HEK293 (cell line): Measurements from ENCODE around the gene LPCAT2.

Experiments used
- CTCF ChIA-PET: fragments of 350-600 bp; formaldehyde crosslinking; extraction: SDS; loops from one replicate; lab custom pipeline; 2021; ENCODE audit warnings: antibody characterized with exemption; lab: Yijun Ruan, JAX
- POLR2A ChIA-PET: fragments of 300-600 bp; formaldehyde crosslinking; extraction: SDS; loops from one replicate; lab custom pipeline; 2020; ENCODE audit warnings: antibody characterized with exemption, inconsistent platforms; lab: Yijun Ruan, JAX
- H3K27ac ChIP-seq: fragments of 200-500 bp; sonication (Bioruptor generic); 2 replicates; pipeline ENCODE4 v1.5.1; 2014; ENCODE audit warnings: low read depth, low read length, control low read depth, inconsistent platforms; ENCODE audit errors: extremely low read depth
- H3K36me3 ChIP-seq, 2 experiments: fragments of 200-500 bp in 1 of 2; sonication (Bioruptor generic) in 1 of 2; 1 replicate in 1 of 2; 2 replicates in 1 of 2; pipeline ENCODE4 v1.5.1; 2014 to 2017; ENCODE audit warnings: inconsistent platforms in 2 of 2, low read length in 2 of 2; ENCODE audit not compliant: control insufficient read depth in 2 of 2, insufficient read depth in 1 of 2
- H3K4me1 ChIP-seq: fragments of 200-500 bp; sonication (Bioruptor generic); 2 replicates; pipeline ENCODE4 v1.5.1; 2014; ENCODE audit warnings: mild to moderate bottlenecking, low read length, inconsistent platforms; ENCODE audit not compliant: control insufficient read depth, insufficient read depth
- H3K4me3 ChIP-seq: 2 replicates; pipeline ENCODE4 v1.5.1; 2011; ENCODE audit warnings: low read depth, mild to moderate bottlenecking, control low read depth, low read length, moderate library complexity
- H3K9me3 ChIP-seq: fragments of 200-500 bp; sonication (Bioruptor generic); 2 replicates; pipeline ENCODE4 v1.5.1; 2014; ENCODE audit warnings: low read depth, low read length, inconsistent platforms; ENCODE audit not compliant: control insufficient read depth, insufficient read depth
- EGR2 ChIP-seq: fragments of 450-650 bp; formaldehyde crosslinking; IDR thresholded peaks from 2 replicates; pipeline ENCODE4 v1.5.1; 2016; ENCODE audit warnings: low read depth, missing biosample characterization, missing genetic modification characterization
- GLIS1 ChIP-seq: fragments of 450-650 bp; formaldehyde crosslinking; IDR thresholded peaks from 2 replicates; pipeline ENCODE4 v1.5.1; 2016; ENCODE audit warnings: missing biosample characterization, missing genetic modification characterization
- GLIS2 ChIP-seq: fragments of 450-650 bp; formaldehyde crosslinking; IDR thresholded peaks from 2 replicates; pipeline ENCODE4 v1.5.1; 2016; ENCODE audit warnings: missing biosample characterization, missing genetic modification characterization
- HOXA7 ChIP-seq: sonication (generic); formaldehyde crosslinking; IDR thresholded peaks from 2 replicates; pipeline ENCODE4 v1.8.1; 2022; ENCODE audit warnings: missing genetic modification reagents, borderline replicate concordance
- MYNN ChIP-seq: fragments of 450-650 bp; formaldehyde crosslinking; IDR thresholded peaks from 2 replicates; pipeline ENCODE4 v1.5.1; 2016; ENCODE audit warnings: missing biosample characterization, missing genetic modification characterization, borderline replicate concordance
- PATZ1 ChIP-seq: fragments of 450-650 bp; formaldehyde crosslinking; IDR thresholded peaks from 2 replicates; pipeline ENCODE4 v1.5.1; 2016; ENCODE audit warnings: missing biosample characterization, missing genetic modification characterization
- PRDM1 ChIP-seq: fragments of 450-650 bp; formaldehyde crosslinking; IDR thresholded peaks from 2 replicates; pipeline ENCODE4; 2016; ENCODE audit warnings: missing biosample characterization, missing genetic modification characterization
- PRDM4 ChIP-seq: fragments of 450-650 bp; formaldehyde crosslinking; IDR thresholded peaks from 2 replicates; pipeline ENCODE4 v1.5.1; 2017; ENCODE audit warnings: missing biosample characterization, missing genetic modification characterization
- SETDB1 ChIP-seq: IDR thresholded peaks from one replicate; pipeline ENCODE4 v1.6.1; 2017; ENCODE audit warnings: mild to moderate bottlenecking, low read length, moderate library complexity, mixed read lengths; ENCODE audit not compliant: insufficient read length
- SP2 ChIP-seq: fragments of 450-650 bp; formaldehyde crosslinking; IDR thresholded peaks from 2 replicates; pipeline ENCODE4 v1.5.1; 2016; ENCODE audit warnings: missing biosample characterization, missing genetic modification characterization
- SP7 ChIP-seq: fragments of 450-650 bp; formaldehyde crosslinking; IDR thresholded peaks from 2 replicates; pipeline ENCODE4 v1.5.1; 2016; ENCODE audit warnings: missing biosample characterization, missing genetic modification characterization
- ZBTB1 ChIP-seq: fragments of 450-650 bp; formaldehyde crosslinking; IDR thresholded peaks from 2 replicates; pipeline ENCODE4 v1.5.1; 2016; ENCODE audit warnings: missing biosample characterization, missing genetic modification characterization
- ZBTB17 ChIP-seq: fragments of 450-650 bp; formaldehyde crosslinking; IDR thresholded peaks from 2 replicates; pipeline ENCODE4 v1.5.1; 2016; ENCODE audit warnings: missing biosample characterization, missing genetic modification characterization
- ZBTB26 ChIP-seq: fragments of 450-650 bp; formaldehyde crosslinking; optimal IDR thresholded peaks from 2 replicates; pipeline ENCODE3; 2016; ENCODE audit warnings: missing biosample characterization, mild to moderate bottlenecking, missing genetic modification characterization
- ZBTB6 ChIP-seq: fragments of 450-650 bp; formaldehyde crosslinking; IDR thresholded peaks from 2 replicates; pipeline ENCODE4 v1.5.1; 2017; ENCODE audit warnings: missing biosample characterization, missing genetic modification characterization
- ZBTB8A ChIP-seq: fragments of 450-650 bp; formaldehyde crosslinking; IDR thresholded peaks from 2 replicates; pipeline ENCODE4 v1.5.1; 2016; ENCODE audit warnings: missing biosample characterization, missing genetic modification characterization
- ZIC2 ChIP-seq: fragments of 450-650 bp; formaldehyde crosslinking; IDR thresholded peaks from 2 replicates; pipeline ENCODE4 v1.5.1; 2016; ENCODE audit warnings: missing biosample characterization, missing genetic modification characterization
- ZNF214 ChIP-seq: fragments of 450-650 bp; formaldehyde crosslinking; IDR thresholded peaks from 2 replicates; pipeline ENCODE4 v1.5.1; 2017; ENCODE audit warnings: missing biosample characterization, mild to moderate bottlenecking, missing genetic modification characterization, borderline replicate concordance
- ZNF335 ChIP-seq: fragments of 450-650 bp; formaldehyde crosslinking; conservative IDR thresholded peaks from 2 replicates; pipeline ENCODE4 v1.5.1; 2016; ENCODE audit warnings: missing biosample characterization, missing genetic modification characterization
- ZNF529 ChIP-seq: fragments of 450-650 bp; formaldehyde crosslinking; IDR thresholded peaks from 2 replicates; pipeline ENCODE4 v1.5.1; 2017; ENCODE audit warnings: missing genetic modification characterization, missing biosample characterization; ENCODE audit not compliant: insufficient replicate concordance
- ZNF580 ChIP-seq: fragments of 450-650 bp; formaldehyde crosslinking; IDR thresholded peaks from 2 replicates; pipeline ENCODE4 v1.5.1; 2016; ENCODE audit warnings: missing biosample characterization, missing genetic modification characterization
- ZNF654 ChIP-seq: fragments of 450-650 bp; formaldehyde crosslinking; IDR thresholded peaks from 2 replicates; pipeline ENCODE4 v1.5.1; 2016; ENCODE audit warnings: low read depth, missing biosample characterization, missing genetic modification characterization
- ZNF777 ChIP-seq: fragments of 450-650 bp; formaldehyde crosslinking; IDR thresholded peaks from 2 replicates; pipeline ENCODE4 v1.5.1; 2017; ENCODE audit warnings: missing biosample characterization, missing genetic modification characterization, borderline replicate concordance
- ZNF785 ChIP-seq: fragments of 450-650 bp; formaldehyde crosslinking; IDR thresholded peaks from 2 replicates; pipeline ENCODE4 v1.5.1; 2016; ENCODE audit warnings: missing biosample characterization, missing genetic modification characterization
- ZNF791 ChIP-seq: fragments of 450-650 bp; formaldehyde crosslinking; IDR thresholded peaks from 2 replicates; pipeline ENCODE4 v1.5.1; 2016; ENCODE audit warnings: missing biosample characterization, missing genetic modification characterization
- ZSCAN16 ChIP-seq: fragments of 450-650 bp; formaldehyde crosslinking; IDR thresholded peaks from 2 replicates; pipeline ENCODE4 v1.5.1; 2016; ENCODE audit warnings: missing biosample characterization, missing genetic modification characterization

The LPCAT2 gene

GRCh38 chr16:55479430-55480140 is 29.3 kb upstream of the LPCAT2 start:
- Histone ChIP-seq H3K4me3 (peak overlapping the region; percentile 47), H3K4me1 (peaks cover 5% of the 10 kb centered on the region; the same call in 1 of the 2 replicates), H3K9me3 (no peaks in the 10 kb centered on the region), H3K36me3 (peaks cover 0 to 23% of the 10 kb centered on the region in 2 experiments; a peak in 1 of 3 replicates), H3K27ac (peak overlapping the region; percentile 53; the same call in 1 of the 2 replicates)
- ChIA-PET POLR2A (interaction anchor here (0.7 to 1.3 kb wide), 3 partner anchors 10 to 31 kb away, joined by 3 read pairs; no protein-coding TSS in a partner anchor), CTCF (interaction anchor here (0.5 to 1.8 kb wide), 3 partner anchors 14 to 30 kb away, joined by 3 to 5 read pairs (median 4); no protein-coding TSS in a partner anchor)
- peak; percentile 36; the same call in 1 of the 2 replicates for TF ChIP-seq GLIS2 (tag by site-specific recombination)
- no peak for TF ChIP-seq ZBTB17
- no peak for TF ChIP-seq ZNF654 (tag by site-specific recombination)
- TF ChIP-seq HOXA7 (CRISPR knock-in tag) = no peak
- peak; percentile 48 for TF ChIP-seq ZIC2 (tag by site-specific recombination)
- TF ChIP-seq ZNF785 = no peak
- TF ChIP-seq ZNF777 (tag by site-specific recombination) = 0 out of 2 replicates have a peak, but pooled peaks have one; percentile 28
- no peak for TF ChIP-seq ZNF529
- TF ChIP-seq ZNF335 = peak; percentile 91
- TF ChIP-seq GLIS1 = peak; percentile 51
- 0 out of 2 replicates have a peak, but pooled peaks have one; percentile 39 for TF ChIP-seq ZBTB8A (tag by site-specific recombination)
- no peak for TF ChIP-seq PRDM1 (tag by site-specific recombination)
- TF ChIP-seq ZBTB6 (tag by site-specific recombination) = peak; percentile 58; the same call in 1 of the 2 replicates
- TF ChIP-seq ZBTB26 (tag by site-specific recombination) = peak; percentile 54
- TF ChIP-seq ZNF791 (tag by site-specific recombination) = no peak
- TF ChIP-seq ZBTB1 (tag by site-specific recombination) = no peak
- no peak for TF ChIP-seq ZNF580 (tag by site-specific recombination)
- TF ChIP-seq MYNN = peak; percentile 50; the same call in 1 of the 2 replicates

GRCh38 chr16:55480228-55480655 is 28.6 kb upstream of the LPCAT2 start:
- Histone ChIP-seq H3K4me3 (peak overlapping the region; percentile 30), H3K4me1 (peaks cover 5% of the 10 kb centered on the region; the same call in 1 of the 2 replicates), H3K27ac (no peak overlapping the region), H3K36me3 (peaks cover 0 to 30% of the 10 kb centered on the region in 2 experiments; a peak in 1 of 3 replicates), H3K9me3 (no peaks in the 10 kb centered on the region)
- POLR2A ChIA-PET = interaction anchor here (0.7 to 1.3 kb wide), 3 partner anchors 11 to 30 kb away, joined by 3 read pairs; no protein-coding TSS in a partner anchor
- CTCF ChIA-PET = interaction anchor here (0.5 to 1.8 kb wide), 6 partner anchors 10 to 230 kb away, joined by 3 to 5 read pairs (median 4); no protein-coding TSS in a partner anchor
- TF ChIP-seq SP2 (tag by site-specific recombination) (peak; percentile 24; the same call in 1 of the 2 replicates), ZSCAN16 (no peak), ZNF214 (tag by site-specific recombination) (no peak), SETDB1 (no peak), PRDM4 (tag by site-specific recombination) (no peak), SP7 (tag by site-specific recombination) (0 out of 2 replicates have a peak, but pooled peaks have one; percentile 14), ZBTB26 (tag by site-specific recombination) (peak; percentile 33), PATZ1 (tag by site-specific recombination) (peak; percentile 50; the same call in 1 of the 2 replicates), EGR2 (0 out of 2 replicates have a peak, but pooled peaks have one; percentile 19), GLIS2 (tag by site-specific recombination) (peak; percentile 69)
